SK-N-SH treated with all-trans-retinoic acid at 6 μM for 48 hours (cell line): ENCODE results near the gene TMEM143.

ENCODE experiments used
- ATAC-seq: fragments of 200-7000 bp; cut with Tn5 transposase; 3 replicates; pipeline ENCODE4 v1.9.1; 2020; ENCODE audit warnings: mild to moderate bottlenecking, moderate library complexity
- BACH2 ChIP-seq: fragments of 250-450 bp; sonication (Bioruptor Pico); IDR thresholded peaks from 2 replicates; pipeline ENCODE4 v1.9.0; 2021; ENCODE audit warnings: mild to moderate bottlenecking, borderline replicate concordance
- CSDC2 ChIP-seq: fragments of 250-450 bp; sonication (Bioruptor Pico); IDR thresholded peaks from 2 replicates; pipeline ENCODE4 v1.5.0; 2020; ENCODE audit warnings: mild to moderate bottlenecking, moderate library complexity
- ESRRG ChIP-seq: fragments of 250-450 bp; sonication (Bioruptor Pico); IDR thresholded peaks from 2 replicates; pipeline ENCODE4 v1.6.1; 2021; ENCODE audit warnings: mild to moderate bottlenecking
- GLIS3 ChIP-seq: fragments of 250-450 bp; sonication (Bioruptor Pico); IDR thresholded peaks from 2 replicates; pipeline ENCODE4 v1.5.0; 2020; ENCODE audit warnings: mild to moderate bottlenecking, moderate library complexity
- ISL1 ChIP-seq: fragments of 250-450 bp; sonication (Bioruptor Pico); IDR thresholded peaks from 2 replicates; pipeline ENCODE4 v2.1.2; 2022; ENCODE audit warnings: mild to moderate bottlenecking, moderate library complexity
- OSR1 ChIP-seq: fragments of 250-450 bp; sonication (Bioruptor Pico); IDR thresholded peaks from 2 replicates; pipeline ENCODE4 v1.8.0; 2022; ENCODE audit warnings: moderate library complexity, mild to moderate bottlenecking, inconsistent platforms
- PPARA ChIP-seq: fragments of 250-450 bp; sonication (Bioruptor Pico); IDR thresholded peaks from 2 replicates; pipeline ENCODE4 v1.5.0; 2020; ENCODE audit warnings: mild to moderate bottlenecking, borderline replicate concordance
- SNAI2 ChIP-seq: fragments of 250-450 bp; sonication (Bioruptor Pico); IDR thresholded peaks from 2 replicates; pipeline ENCODE4 v1.5.0; 2020; ENCODE audit warnings: mild to moderate bottlenecking, moderate library complexity
- TOX ChIP-seq: fragments of 250-450 bp; sonication (Bioruptor Pico); IDR thresholded peaks from 2 replicates; pipeline ENCODE4 v1.8.0; 2021; ENCODE audit warnings: mild to moderate bottlenecking, moderate library complexity, borderline replicate concordance
- ZFP3 ChIP-seq: fragments of 250-450 bp; sonication (Bioruptor Pico); IDR thresholded peaks from 2 replicates; pipeline ENCODE4 v1.5.0; 2020; ENCODE audit warnings: mild to moderate bottlenecking, moderate library complexity
- ZNF565 ChIP-seq: fragments of 450-650 bp; formaldehyde crosslinking; conservative IDR thresholded peaks from 2 replicates; pipeline ENCODE4 v1.5.0; 2020; ENCODE audit warnings: low read depth, mild to moderate bottlenecking, moderate library complexity
- ZNF70 ChIP-seq: fragments of 450-650 bp; formaldehyde crosslinking; IDR thresholded peaks from 2 replicates; pipeline ENCODE4 v1.5.0; 2020; ENCODE audit warnings: mild to moderate bottlenecking, moderate library complexity
- ZNF8 ChIP-seq: fragments of 450-650 bp; formaldehyde crosslinking; IDR thresholded peaks from 2 replicates; pipeline ENCODE4 v1.5.0; 2020; ENCODE audit warnings: mild to moderate bottlenecking, moderate library complexity
- TF ChIP-seq, protein P1 (sequence below): fragments of 250-450 bp; sonication (Bioruptor Pico); IDR thresholded peaks from 2 replicates; pipeline ENCODE4 v1.8.0; 2020; ENCODE audit warnings: mild to moderate bottlenecking, moderate library complexity, borderline replicate concordance
- TF ChIP-seq, protein P2 (sequence below): fragments of 250-450 bp; sonication (Bioruptor Pico); IDR thresholded peaks from 2 replicates; pipeline ENCODE4 v1.8.0; 2021; ENCODE audit warnings: low read depth, mild to moderate bottlenecking, moderate library complexity, borderline replicate concordance
- TF ChIP-seq, protein P3 (sequence below): fragments of 250-450 bp; sonication (Bioruptor Pico); IDR thresholded peaks from 2 replicates; pipeline ENCODE4 v1.5.1; 2021; ENCODE audit warnings: mild to moderate bottlenecking, moderate library complexity
- TF ChIP-seq, protein P4 (sequence below): fragments of 250-450 bp; sonication (Bioruptor Pico); IDR thresholded peaks from 2 replicates; pipeline ENCODE4 v1.5.1; 2020; ENCODE audit warnings: low read depth, mild to moderate bottlenecking, moderate library complexity
- TF ChIP-seq, protein P5 (sequence below): fragments of 250-450 bp; sonication (Bioruptor Pico); IDR thresholded peaks from 2 replicates; pipeline ENCODE4 v1.5.0; 2020; ENCODE audit warnings: mild to moderate bottlenecking, moderate library complexity

TMEM143 gene

DNA sequence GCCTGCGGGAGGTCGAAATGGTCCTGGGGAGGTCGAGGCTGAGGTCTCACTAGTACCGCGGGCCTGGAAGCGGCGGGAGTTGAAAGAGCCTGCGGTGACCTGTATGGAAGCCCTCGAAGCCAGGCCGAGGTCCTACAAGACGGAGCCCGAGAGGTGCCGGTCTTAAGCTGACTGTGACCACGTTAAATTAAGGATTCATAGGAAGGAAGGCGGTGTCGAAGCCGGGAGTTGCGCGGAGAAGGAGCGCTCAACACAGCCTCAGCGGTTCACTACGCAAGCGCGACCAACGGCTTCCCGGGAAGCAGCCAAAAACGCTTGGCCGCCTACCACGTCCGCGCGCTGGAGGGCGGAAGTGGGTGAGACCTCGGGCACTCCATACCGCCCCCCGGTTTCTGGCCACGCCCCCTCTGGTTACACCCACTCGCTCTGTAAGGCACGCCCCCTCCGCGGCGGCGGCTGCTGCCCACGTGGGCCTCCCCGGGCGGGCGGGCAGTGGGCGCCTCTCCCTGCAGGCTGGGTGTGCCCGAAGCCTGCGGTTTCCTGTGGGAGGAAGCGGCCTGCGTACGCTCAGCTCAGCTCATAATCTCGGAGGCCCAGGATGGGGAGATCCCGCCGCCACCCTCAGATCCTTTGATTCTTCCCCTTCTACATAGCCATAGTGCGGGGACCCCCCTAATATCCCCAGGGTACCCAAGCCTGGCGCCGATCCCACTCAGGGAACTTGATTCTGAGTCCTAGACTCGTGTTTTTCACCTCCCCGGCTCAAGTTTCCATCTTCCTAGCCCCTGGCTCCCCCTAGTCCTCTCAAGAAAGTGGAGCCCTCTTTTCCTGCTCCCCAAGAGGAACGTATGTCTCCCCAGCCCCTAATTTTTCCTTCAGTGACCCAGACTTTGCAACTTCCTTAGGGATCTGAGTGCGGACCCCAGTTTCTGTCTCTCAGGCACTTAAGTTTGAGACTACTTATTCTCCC is 41.8 kb downstream of the TMEM143 start:
- peak; percentile 78 for ATAC-seq
- TF ChIP-seq CSDC2 (CRISPR knock-in tag) (peak; percentile 41; the same call in 1 of the 2 replicates), TOX (CRISPR knock-in tag) (no peak), BACH2 (no peak)

DNA sequence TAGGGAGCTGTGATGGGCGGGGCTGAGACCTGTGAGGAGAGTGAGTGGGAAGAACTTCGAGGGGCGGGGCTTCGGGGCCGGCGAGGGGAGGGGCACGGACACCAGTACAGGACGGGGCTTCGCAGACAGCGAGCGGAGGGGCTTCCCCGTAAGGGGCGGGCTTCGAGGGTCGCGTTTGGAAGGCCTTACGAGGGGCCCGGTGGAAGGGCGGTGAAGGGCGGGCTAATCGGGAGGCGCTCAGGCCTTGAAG is 42.4 kb downstream of the TMEM143 start:
- peak; percentile 81 for ATAC-seq
- TF ChIP-seq ESRRG (CRISPR knock-in tag) (no peak), GLIS3 (CRISPR knock-in tag) (no peak), CSDC2 (CRISPR knock-in tag) (no peak), ZNF70 (no peak), TOX (CRISPR knock-in tag) (no peak), OSR1 (CRISPR knock-in tag) (no peak)
- TF ChIP-seq, protein P1, sequence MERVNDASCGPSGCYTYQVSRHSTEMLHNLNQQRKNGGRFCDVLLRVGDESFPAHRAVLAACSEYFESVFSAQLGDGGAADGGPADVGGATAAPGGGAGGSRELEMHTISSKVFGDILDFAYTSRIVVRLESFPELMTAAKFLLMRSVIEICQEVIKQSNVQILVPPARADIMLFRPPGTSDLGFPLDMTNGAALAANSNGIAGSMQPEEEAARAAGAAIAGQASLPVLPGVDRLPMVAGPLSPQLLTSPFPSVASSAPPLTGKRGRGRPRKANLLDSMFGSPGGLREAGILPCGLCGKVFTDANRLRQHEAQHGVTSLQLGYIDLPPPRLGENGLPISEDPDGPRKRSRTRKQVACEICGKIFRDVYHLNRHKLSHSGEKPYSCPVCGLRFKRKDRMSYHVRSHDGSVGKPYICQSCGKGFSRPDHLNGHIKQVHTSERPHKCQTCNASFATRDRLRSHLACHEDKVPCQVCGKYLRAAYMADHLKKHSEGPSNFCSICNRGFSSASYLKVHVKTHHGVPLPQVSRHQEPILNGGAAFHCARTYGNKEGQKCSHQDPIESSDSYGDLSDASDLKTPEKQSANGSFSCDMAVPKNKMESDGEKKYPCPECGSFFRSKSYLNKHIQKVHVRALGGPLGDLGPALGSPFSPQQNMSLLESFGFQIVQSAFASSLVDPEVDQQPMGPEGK (CRISPR knock-in tag), result no peak
- TF ChIP-seq, protein P2, sequence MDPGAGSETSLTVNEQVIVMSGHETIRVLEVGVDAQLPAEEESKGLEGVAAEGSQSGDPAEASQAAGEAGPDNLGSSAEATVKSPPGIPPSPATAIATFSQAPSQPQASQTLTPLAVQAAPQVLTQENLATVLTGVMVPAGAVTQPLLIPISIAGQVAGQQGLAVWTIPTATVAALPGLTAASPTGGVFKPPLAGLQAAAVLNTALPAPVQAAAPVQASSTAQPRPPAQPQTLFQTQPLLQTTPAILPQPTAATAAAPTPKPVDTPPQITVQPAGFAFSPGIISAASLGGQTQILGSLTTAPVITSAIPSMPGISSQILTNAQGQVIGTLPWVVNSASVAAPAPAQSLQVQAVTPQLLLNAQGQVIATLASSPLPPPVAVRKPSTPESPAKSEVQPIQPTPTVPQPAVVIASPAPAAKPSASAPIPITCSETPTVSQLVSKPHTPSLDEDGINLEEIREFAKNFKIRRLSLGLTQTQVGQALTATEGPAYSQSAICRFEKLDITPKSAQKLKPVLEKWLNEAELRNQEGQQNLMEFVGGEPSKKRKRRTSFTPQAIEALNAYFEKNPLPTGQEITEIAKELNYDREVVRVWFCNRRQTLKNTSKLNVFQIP (CRISPR knock-in tag), result no peak
- TF ChIP-seq, protein P3, sequence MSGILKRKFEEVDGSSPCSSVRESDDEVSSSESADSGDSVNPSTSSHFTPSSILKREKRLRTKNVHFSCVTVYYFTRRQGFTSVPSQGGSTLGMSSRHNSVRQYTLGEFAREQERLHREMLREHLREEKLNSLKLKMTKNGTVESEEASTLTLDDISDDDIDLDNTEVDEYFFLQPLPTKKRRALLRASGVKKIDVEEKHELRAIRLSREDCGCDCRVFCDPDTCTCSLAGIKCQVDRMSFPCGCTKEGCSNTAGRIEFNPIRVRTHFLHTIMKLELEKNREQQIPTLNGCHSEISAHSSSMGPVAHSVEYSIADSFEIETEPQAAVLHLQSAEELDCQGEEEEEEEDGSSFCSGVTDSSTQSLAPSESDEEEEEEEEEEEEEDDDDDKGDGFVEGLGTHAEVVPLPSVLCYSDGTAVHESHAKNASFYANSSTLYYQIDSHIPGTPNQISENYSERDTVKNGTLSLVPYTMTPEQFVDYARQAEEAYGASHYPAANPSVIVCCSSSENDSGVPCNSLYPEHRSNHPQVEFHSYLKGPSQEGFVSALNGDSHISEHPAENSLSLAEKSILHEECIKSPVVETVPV (CRISPR knock-in tag), result no peak
- TF ChIP-seq, all 23 proteins: peak for 0

DNA sequence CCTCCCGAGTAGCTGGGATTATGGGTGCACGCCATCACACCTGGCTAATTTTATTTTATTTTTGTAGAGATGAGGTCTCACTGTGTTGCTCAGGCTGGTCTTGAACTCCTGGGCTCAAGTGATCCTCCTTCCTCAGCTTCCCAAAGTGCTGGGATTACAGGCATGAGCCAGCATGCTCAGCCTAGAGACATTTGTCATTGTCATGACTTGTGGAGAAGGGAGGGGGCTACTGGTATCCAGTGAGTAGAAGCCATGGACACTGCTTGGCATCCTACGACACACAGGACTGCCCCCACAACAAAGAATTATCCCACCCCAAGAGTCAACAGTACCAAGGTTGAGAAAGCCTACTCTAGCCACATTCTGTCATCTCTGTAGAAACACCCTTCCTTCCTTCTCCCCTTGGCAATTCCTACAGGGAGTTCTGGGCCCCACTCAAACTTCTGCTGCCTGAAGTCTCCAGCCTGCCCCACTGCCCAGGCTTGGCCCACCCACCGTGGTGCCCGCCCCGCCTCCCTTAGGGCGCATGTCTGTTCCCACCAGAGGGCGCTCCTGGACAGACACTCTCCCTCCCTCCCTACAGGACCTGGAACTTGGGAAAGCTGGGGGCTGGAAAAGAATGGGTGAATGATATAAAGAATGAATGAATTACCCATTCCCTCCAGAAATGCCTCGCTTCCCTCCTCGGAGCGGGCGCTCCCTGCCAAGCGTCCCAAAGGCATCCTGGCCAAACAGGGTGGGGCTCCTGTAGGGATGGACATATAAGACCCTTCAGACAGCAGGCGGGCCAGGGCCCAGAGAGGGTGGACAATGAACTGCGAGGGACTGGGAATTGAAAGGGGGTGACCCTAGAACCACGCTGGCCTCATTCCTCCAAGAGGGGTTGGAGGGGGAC is 43.8 kb downstream of the TMEM143 start:
- no peak for TF ChIP-seq ZNF8 (CRISPR knock-in tag)
- TF ChIP-seq CSDC2 (CRISPR knock-in tag), result no peak
- TF ChIP-seq, protein P3 (CRISPR knock-in tag), result no peak
- TF ChIP-seq SNAI2, result no peak
- TF ChIP-seq, protein P4, sequence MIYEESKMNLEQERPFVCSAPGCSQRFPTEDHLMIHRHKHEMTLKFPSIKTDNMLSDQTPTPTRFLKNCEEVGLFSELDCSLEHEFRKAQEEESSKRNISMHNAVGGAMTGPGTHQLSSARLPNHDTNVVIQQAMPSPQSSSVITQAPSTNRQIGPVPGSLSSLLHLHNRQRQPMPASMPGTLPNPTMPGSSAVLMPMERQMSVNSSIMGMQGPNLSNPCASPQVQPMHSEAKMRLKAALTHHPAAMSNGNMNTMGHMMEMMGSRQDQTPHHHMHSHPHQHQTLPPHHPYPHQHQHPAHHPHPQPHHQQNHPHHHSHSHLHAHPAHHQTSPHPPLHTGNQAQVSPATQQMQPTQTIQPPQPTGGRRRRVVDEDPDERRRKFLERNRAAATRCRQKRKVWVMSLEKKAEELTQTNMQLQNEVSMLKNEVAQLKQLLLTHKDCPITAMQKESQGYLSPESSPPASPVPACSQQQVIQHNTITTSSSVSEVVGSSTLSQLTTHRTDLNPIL, result no peak
- no peak for TF ChIP-seq ZFP3 (CRISPR knock-in tag)
- TF ChIP-seq ZNF565 (CRISPR knock-in tag), result no peak
- TF ChIP-seq PPARA (CRISPR knock-in tag), result no peak
- TF ChIP-seq ESRRG (CRISPR knock-in tag), result no peak
- TF ChIP-seq, protein P1 (CRISPR knock-in tag), result no peak
- TF ChIP-seq BACH2, result no peak
- no peak for TF ChIP-seq GLIS3 (CRISPR knock-in tag)
- TF ChIP-seq, protein P5, sequence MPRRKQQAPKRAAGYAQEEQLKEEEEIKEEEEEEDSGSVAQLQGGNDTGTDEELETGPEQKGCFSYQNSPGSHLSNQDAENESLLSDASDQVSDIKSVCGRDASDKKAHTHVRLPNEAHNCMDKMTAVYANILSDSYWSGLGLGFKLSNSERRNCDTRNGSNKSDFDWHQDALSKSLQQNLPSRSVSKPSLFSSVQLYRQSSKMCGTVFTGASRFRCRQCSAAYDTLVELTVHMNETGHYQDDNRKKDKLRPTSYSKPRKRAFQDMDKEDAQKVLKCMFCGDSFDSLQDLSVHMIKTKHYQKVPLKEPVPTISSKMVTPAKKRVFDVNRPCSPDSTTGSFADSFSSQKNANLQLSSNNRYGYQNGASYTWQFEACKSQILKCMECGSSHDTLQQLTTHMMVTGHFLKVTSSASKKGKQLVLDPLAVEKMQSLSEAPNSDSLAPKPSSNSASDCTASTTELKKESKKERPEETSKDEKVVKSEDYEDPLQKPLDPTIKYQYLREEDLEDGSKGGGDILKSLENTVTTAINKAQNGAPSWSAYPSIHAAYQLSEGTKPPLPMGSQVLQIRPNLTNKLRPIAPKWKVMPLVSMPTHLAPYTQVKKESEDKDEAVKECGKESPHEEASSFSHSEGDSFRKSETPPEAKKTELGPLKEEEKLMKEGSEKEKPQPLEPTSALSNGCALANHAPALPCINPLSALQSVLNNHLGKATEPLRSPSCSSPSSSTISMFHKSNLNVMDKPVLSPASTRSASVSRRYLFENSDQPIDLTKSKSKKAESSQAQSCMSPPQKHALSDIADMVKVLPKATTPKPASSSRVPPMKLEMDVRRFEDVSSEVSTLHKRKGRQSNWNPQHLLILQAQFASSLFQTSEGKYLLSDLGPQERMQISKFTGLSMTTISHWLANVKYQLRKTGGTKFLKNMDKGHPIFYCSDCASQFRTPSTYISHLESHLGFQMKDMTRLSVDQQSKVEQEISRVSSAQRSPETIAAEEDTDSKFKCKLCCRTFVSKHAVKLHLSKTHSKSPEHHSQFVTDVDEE, result no peak
- no peak for TF ChIP-seq ISL1 (CRISPR knock-in tag)
- TF ChIP-seq, all 23 proteins: peak for 0
- peak; percentile 71 for ATAC-seq
